DOHH2 (cell line): ENCODE measurements around the gene FAM149A.

Source experiments
- CTCF ChIP-seq: fragments of 200-600 bp; sonication (generic); IDR thresholded peaks from one replicate; pipeline ENCODE4 v1.5.1; 2014; ENCODE audit warnings: antibody characterized with exemption, mild to moderate bottlenecking, low read depth, low read length; ENCODE audit not compliant: poor library complexity, severe bottlenecking
- EZH2phosphoT487 ChIP-seq: fragments of 200-600 bp; sonication (generic); IDR thresholded peaks from 2 replicates; pipeline ENCODE4 v1.6.1; 2017; ENCODE audit warnings: borderline replicate concordance, mild to moderate bottlenecking, antibody characterized with exemption, low read length, moderate library complexity, mixed read lengths

GRCh38 chr4:186167605-186168004 is 63.1 kb downstream of the FAM149A start:
- TF ChIP-seq CTCF (no peak), EZH2phosphoT487 (no peak)
